ENCODE measurements around the gene ZNF423.
A peak's percentile ranks its signal among the peaks of the same experiment; 100 is the strongest.

ZNF423 gene

DNA sequence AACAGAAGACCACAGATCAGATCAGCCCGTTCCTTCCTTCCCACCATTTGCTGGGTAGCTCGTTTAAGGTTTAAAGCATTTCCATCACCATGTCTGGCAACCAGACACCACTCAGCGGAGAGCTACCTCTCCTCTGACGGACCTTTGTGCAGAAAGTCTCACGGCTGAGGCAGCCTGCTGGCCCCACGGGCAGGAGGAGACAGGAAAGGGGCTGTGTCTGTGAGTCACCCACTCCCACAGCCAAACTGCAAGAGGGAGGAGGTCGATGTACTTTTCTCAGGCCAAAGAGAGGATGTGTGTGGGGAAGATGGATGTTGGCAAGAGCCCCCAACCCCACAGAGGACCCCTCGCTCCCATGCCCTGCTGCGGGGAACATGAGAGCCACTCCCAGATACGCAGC lies 92.1 kb downstream of the ZNF423 start:
- Histone ChIP-seq H3K9ac (ENCODE audit: low read length) (no peak overlapping the region), H3K4me1 (ENCODE audit: control insufficient read depth, insufficient read depth, low read length) (no peaks in the 10 kb centered on the region), H3K27me3 (ENCODE audit: control insufficient read depth, insufficient read depth, low read length) (no peaks in the 10 kb centered on the region), H3K4me3 (ENCODE audit: low read length) (no peak overlapping the region), H3K27ac (ENCODE audit: low read depth, low read length) (no peak overlapping the region), H3K36me3 (ENCODE audit: control insufficient read depth, insufficient read depth, low read length) (no peaks in the 10 kb centered on the region)

DNA sequence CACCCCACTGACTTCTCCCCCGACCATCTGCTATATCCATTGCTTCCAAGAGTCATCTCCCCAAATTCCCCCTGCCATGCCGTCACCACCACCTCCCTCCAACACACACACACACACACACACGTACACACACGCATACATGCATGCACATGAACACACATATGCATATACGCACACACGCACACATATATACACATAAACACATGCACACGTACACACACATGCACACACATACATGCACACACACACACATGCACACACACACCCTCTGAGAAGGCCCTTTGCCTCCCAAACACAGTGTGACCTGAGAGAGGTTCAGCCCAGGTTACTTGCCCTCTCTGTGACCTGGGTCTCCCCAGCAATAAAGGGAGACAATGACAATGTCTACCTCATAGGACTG lies 95.1 kb downstream of the ZNF423 start:
- H3K36me3 ChIP-seq (ENCODE audit: control insufficient read depth, insufficient read depth, low read length): no peaks in the 10 kb centered on the region
- no peaks in the 10 kb centered on the region for H3K4me1 ChIP-seq (ENCODE audit: control insufficient read depth, insufficient read depth, low read length)
- H3K4me3 ChIP-seq (ENCODE audit: low read length): no peak overlapping the region
- H3K27ac ChIP-seq (ENCODE audit: low read depth, low read length): no peak overlapping the region
- H3K9ac ChIP-seq (ENCODE audit: low read length): no peak overlapping the region
- H3K27me3 ChIP-seq (ENCODE audit: control insufficient read depth, insufficient read depth, low read length): no peaks in the 10 kb centered on the region

DNA sequence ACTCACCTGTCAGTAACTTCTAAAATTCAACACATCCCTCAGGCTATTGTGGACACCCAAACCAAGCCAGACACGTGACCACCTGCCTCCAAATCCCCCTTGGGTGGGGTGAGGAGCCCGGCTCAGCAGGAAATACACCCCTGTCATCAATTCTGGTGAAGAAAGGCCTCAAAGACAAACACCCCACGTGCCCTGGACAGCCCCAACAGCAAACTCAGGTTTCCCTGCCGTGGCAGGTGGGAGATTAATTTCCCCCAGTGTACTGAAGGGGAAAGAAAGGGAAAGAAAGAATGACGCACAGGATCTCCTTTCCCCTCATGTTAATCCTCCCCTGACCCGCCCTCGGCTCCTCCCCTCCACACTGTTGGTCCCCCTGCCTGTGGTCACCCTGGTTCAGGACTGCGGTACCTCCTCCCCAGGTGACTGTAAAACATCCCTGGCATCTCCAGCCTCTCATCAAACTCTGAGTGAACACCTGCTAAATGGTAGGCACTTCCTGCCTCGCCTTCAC lies 98.3 kb downstream of the ZNF423 start:
- H3K9ac ChIP-seq (ENCODE audit: low read length): no peak overlapping the region
- no peak overlapping the region for H3K4me3 ChIP-seq (ENCODE audit: low read length)
- no peak overlapping the region for H3K27ac ChIP-seq (ENCODE audit: low read depth, low read length)
- H3K27me3 ChIP-seq (ENCODE audit: control insufficient read depth, insufficient read depth, low read length): peaks cover 2% of the 10 kb centered on the region
- H3K36me3 ChIP-seq (ENCODE audit: control insufficient read depth, insufficient read depth, low read length): no peaks in the 10 kb centered on the region
- no peaks in the 10 kb centered on the region for H3K4me1 ChIP-seq (ENCODE audit: control insufficient read depth, insufficient read depth, low read length)

DNA sequence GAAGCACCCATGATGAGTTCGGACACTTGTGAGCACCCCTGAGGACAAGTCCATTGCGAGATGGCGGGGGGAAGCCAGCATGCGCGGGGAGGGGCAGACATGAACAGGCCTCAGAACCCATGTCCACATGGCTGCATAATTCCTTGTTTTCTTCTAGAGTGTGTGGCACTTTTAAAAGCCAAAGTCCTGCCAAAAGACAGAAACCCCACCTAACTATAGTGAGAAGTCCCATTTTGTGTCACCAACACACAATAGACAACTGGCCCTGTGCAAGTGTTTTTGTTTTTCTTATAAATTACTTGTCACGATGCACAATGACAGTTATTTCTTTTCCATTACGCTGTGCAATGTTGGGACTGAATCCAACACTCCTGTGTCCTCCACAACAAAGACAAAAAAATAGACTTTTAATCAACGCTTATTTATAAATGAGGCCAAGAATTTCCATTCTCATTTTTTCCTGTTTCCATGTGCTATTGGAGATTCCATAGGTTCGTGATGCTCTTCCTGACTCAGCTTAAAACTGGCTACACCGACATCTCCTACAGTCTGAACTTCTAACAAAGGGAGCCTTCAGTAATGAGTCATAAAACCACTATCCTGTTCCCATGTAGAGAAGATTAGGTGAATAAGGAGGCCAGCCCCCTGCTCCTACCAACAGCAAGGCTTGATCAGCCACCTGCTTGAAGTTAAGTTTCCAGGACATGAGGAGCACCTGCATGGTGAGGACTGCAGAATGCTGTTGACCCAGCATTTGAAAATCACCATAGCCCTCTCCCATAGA lies 98.9 kb downstream of the ZNF423 start:
- Histone ChIP-seq H3K4me3 (ENCODE audit: low read length) (no peak overlapping the region), H3K27me3 (ENCODE audit: control insufficient read depth, insufficient read depth, low read length) (peaks cover 3% of the 10 kb centered on the region), H3K36me3 (ENCODE audit: control insufficient read depth, insufficient read depth, low read length) (no peaks in the 10 kb centered on the region), H3K4me1 (ENCODE audit: control insufficient read depth, insufficient read depth, low read length) (no peaks in the 10 kb centered on the region), H3K27ac (ENCODE audit: low read depth, low read length) (no peak overlapping the region), H3K9ac (ENCODE audit: low read length) (no peak overlapping the region)

DNA sequence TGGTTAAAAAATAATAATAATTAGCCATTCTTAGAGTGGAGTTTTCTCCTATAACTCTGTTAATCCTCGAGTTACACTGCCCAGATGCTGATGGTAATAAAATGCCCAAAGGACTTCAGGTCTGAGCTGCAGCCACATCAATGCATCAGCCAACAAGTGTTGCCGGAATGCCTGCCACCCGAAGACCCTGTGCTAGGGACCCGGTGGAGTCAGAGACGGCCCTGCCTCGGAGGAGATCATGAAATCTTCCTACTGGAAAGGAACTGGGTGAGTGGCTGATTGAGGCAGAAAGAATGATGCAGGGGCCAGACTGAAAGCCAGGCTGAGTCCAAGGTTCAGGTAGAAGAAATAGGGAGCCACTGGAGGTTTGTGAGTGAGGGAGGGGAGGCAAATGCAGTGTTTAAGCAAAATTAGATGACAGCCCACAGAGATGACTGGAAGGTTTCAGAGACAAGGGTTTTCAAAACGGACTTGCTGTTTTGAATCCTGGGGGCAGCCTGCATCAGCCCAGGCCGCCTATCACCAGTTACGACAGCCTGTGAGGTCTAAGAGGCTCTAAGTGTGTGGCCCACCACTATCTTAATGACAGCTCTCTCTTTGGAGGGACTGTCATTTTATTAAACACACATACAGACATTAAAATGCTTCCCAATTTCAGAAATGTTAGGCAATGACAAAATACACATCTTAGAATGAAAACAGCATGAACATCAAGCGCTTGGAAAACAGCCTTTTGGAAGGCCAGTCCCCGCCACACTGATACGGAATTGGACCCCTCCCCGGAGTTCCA lies 100.0 kb downstream of the ZNF423 start:
- Histone ChIP-seq H3K4me1 (ENCODE audit: control insufficient read depth, insufficient read depth, low read length) (no peaks in the 10 kb centered on the region), H3K4me3 (ENCODE audit: low read length) (peak overlapping the region; percentile 59), H3K9ac (ENCODE audit: low read length) (no peak overlapping the region), H3K36me3 (ENCODE audit: control insufficient read depth, insufficient read depth, low read length) (no peaks in the 10 kb centered on the region), H3K27me3 (ENCODE audit: control insufficient read depth, insufficient read depth, low read length) (peaks cover 3% of the 10 kb centered on the region), H3K27ac (ENCODE audit: low read depth, low read length) (no peak overlapping the region)

DNA sequence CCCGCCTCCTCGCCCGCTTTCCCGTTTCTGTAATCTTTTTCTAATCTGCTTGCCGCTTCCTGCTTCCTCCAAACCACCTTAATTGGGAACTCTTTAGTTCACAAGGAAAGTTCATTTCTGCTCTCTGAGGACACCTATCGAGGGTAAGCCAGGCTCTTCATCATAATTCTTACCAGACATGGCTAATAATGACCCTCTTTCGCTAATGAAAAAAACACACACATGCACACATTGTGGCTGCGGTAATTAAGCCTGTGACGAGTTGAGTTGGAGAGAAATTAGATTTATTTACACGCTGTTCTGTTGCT lies 100.6 kb downstream of the ZNF423 start:
- Histone ChIP-seq H3K36me3 (ENCODE audit: control insufficient read depth, insufficient read depth, low read length) (no peaks in the 10 kb centered on the region), H3K9ac (ENCODE audit: low read length) (no peak overlapping the region), H3K4me3 (ENCODE audit: low read length) (peak overlapping the region; percentile 59), H3K27me3 (ENCODE audit: control insufficient read depth, insufficient read depth, low read length) (peaks cover 3% of the 10 kb centered on the region), H3K27ac (ENCODE audit: low read depth, low read length) (no peak overlapping the region), H3K4me1 (ENCODE audit: control insufficient read depth, insufficient read depth, low read length) (no peaks in the 10 kb centered on the region)

DNA sequence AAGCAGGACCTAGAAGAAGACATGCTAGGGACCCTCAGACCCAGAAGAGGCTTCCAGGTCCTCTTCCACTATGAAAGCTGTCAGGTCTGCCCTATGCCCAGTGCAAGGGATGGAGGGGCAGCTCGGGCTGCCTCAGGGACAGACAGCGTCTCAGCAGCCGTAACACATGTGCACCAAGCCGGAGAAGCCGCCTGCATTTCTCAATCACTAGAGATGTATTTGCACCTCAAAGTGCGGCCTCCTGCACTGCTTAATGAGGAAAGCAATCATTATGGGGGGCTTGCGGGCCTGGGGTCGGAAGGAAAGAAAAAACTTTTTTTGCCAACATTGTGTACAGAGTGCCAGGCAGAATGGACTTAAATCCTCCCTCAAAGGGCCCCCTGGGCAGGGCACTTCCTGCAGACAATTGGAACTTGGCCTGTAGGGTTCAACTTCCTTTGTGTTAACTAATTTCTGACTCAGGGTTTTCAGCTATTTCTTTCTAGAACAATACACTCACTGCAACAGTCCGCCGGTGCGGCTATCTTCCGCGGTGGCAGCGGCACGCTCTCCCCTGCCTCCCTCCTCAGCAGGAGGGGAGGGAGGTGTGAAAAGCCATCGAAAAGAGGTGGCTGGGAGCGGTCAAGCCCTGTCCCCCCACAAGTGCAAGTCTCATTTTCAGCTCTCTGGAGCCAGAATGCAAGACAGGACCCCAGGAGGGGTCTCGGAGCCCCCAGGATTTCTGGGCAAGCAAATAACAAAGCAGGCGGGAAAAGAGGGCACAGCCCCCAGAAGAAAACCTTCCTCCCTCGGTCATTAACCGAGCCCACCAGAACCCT lies 101.2 kb downstream of the ZNF423 start:
- Histone ChIP-seq H3K4me1 (ENCODE audit: control insufficient read depth, insufficient read depth, low read length) (no peaks in the 10 kb centered on the region), H3K27ac (ENCODE audit: low read depth, low read length) (no peak overlapping the region), H3K36me3 (ENCODE audit: control insufficient read depth, insufficient read depth, low read length) (no peaks in the 10 kb centered on the region), H3K27me3 (ENCODE audit: control insufficient read depth, insufficient read depth, low read length) (peaks cover 3% of the 10 kb centered on the region), H3K9ac (ENCODE audit: low read length) (no peak overlapping the region), H3K4me3 (ENCODE audit: low read length) (peak overlapping the region; percentile 59)

DNA sequence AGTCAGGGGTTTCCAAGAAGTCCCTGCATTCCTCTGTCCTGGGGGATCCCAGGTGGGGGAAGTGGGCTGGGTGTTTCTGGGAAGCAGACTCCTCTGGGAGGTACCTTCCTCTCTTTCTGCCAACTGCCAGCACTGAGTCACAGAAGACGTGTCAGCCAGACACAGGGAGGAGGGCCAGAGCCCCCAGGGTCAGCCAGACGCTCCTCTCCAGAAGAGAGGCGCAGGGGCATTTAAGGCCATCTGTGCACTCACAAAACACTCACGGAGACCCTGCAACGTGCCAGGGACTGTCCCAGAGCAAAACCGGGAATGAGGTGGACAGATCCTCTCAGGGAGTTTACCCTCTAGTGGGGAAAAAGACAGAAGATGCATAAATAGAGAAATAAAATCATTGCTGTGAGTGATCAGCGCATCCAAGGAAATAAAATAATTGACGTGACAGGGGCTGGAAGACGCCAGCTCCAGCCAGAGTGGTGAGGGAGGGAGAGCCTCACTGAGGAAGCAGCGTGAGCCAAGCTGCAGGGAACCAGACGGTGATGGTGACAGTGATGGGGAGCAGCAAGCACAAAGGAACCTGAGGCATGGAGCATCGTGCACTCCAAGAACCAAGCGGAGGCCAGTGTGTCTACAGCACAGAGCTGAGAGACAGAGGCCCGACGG lies 105.4 kb downstream of the ZNF423 start:
- Histone ChIP-seq H3K4me3 (ENCODE audit: low read length) (no peak overlapping the region), H3K27ac (ENCODE audit: low read depth, low read length) (no peak overlapping the region), H3K36me3 (ENCODE audit: control insufficient read depth, insufficient read depth, low read length) (no peaks in the 10 kb centered on the region), H3K9ac (ENCODE audit: low read length) (no peak overlapping the region), H3K27me3 (ENCODE audit: control insufficient read depth, insufficient read depth, low read length) (peaks cover 3% of the 10 kb centered on the region), H3K4me1 (ENCODE audit: control insufficient read depth, insufficient read depth, low read length) (peaks cover 9% of the 10 kb centered on the region)

DNA sequence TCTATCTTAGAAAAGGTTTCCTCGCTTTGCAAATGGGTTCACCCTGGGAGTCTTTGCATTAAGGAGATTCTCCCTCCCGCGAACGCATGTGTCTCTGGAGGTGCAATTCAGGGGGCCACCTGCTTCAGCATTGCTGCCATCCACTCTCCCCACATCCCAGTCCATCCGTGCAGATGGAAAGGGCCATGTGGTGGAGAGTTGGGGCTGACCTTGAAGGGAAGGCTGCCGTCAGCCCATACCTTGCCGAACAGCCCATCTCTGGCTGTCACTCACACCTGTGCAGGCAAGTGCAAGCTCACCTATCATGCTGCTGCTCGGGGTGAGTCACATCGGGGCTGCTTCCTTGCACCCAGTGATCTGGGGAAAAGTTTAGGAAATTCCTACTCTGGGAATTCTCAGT lies 106.1 kb downstream of the ZNF423 start:
- Histone ChIP-seq H3K9ac (ENCODE audit: low read length) (no peak overlapping the region), H3K4me3 (ENCODE audit: low read length) (no peak overlapping the region), H3K36me3 (ENCODE audit: control insufficient read depth, insufficient read depth, low read length) (no peaks in the 10 kb centered on the region), H3K27ac (ENCODE audit: low read depth, low read length) (no peak overlapping the region), H3K27me3 (ENCODE audit: control insufficient read depth, insufficient read depth, low read length) (peaks cover 3% of the 10 kb centered on the region), H3K4me1 (ENCODE audit: control insufficient read depth, insufficient read depth, low read length) (peaks cover 9% of the 10 kb centered on the region)

DNA sequence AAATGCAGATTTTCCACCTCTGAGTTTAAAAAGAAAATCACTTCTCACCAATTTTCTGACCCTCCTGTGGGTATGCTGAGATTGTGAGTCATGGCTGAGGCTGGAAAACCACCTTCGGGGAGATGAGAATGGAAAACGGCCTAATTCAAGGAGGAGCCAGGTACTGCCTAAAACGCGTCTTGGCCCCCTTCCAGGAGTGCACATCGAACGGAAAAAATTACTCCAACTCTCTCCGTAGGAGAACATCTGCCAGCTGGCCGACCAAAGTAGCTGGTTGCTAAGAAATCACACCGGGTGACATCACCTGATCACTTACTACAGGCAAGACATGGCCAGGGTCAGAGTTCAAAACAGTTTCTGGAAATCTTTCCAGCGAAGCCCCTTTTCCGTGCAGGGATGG lies 107.6 kb downstream of the ZNF423 start:
- H3K4me3 ChIP-seq (ENCODE audit: low read length): no peak overlapping the region
- no peak overlapping the region for H3K9ac ChIP-seq (ENCODE audit: low read length)
- H3K36me3 ChIP-seq (ENCODE audit: control insufficient read depth, insufficient read depth, low read length): no peaks in the 10 kb centered on the region
- H3K27ac ChIP-seq (ENCODE audit: low read depth, low read length): no peak overlapping the region
- H3K27me3 ChIP-seq (ENCODE audit: control insufficient read depth, insufficient read depth, low read length): peaks cover 3% of the 10 kb centered on the region
- H3K4me1 ChIP-seq (ENCODE audit: control insufficient read depth, insufficient read depth, low read length): peaks cover 9% of the 10 kb centered on the region

DNA sequence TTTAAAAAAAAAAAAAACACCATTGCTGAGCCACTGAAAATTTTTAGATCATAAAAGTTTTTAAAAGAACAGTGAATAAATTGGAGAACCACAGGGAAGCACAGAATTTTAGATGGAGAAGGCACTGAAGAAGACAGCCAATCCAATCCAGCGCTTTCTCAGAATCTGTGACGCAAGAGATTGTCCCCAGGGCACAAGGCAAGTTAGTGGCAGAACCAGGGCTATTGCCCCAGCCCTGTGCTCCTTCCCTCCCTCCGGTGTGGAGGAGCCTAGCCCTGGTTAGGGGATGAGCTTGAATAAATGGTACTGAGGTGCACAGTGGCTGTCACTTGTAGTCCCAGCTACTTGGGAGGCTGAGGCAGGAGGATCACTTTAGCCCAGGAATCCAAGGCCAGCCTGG lies 108.3 kb downstream of the ZNF423 start:
- H3K27ac ChIP-seq (ENCODE audit: low read depth, low read length): no peak overlapping the region
- peaks cover 9% of the 10 kb centered on the region for H3K4me1 ChIP-seq (ENCODE audit: control insufficient read depth, insufficient read depth, low read length)
- H3K36me3 ChIP-seq (ENCODE audit: control insufficient read depth, insufficient read depth, low read length): no peaks in the 10 kb centered on the region
- H3K9ac ChIP-seq (ENCODE audit: low read length): no peak overlapping the region
- peaks cover 2% of the 10 kb centered on the region for H3K27me3 ChIP-seq (ENCODE audit: control insufficient read depth, insufficient read depth, low read length)
- no peak overlapping the region for H3K4me3 ChIP-seq (ENCODE audit: low read length)

DNA sequence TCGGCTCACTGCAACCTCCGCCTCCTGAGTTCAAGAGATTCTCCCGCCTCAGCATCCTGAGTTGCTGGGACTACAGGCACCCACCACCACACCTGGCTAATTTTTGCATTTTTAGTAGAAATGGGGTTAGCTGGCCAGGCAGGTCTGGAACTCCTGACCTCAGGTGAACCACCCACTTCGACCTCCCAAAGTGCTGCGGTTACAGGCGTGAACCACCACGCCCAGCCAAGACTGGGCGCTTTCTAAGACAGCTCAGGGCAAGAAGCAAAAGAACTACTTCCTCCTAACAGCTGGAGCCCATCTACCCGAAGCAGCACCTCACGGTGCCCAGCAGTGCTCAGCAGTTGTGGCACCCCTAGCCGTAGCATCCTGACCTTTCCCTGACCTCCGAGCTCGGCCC lies 109.4 kb downstream of the ZNF423 start:
- Histone ChIP-seq H3K27ac (ENCODE audit: low read depth, low read length) (no peak overlapping the region), H3K36me3 (ENCODE audit: control insufficient read depth, insufficient read depth, low read length) (no peaks in the 10 kb centered on the region), H3K4me3 (ENCODE audit: low read length) (no peak overlapping the region), H3K9ac (ENCODE audit: low read length) (no peak overlapping the region), H3K4me1 (ENCODE audit: control insufficient read depth, insufficient read depth, low read length) (peaks cover 9% of the 10 kb centered on the region), H3K27me3 (ENCODE audit: control insufficient read depth, insufficient read depth, low read length) (no peaks in the 10 kb centered on the region)

Measured in rectal smooth muscle tissue (tissue), 1 donor.